ENCODE results near the gene FKBP6. TPM values are rescaled to one million over a fixed set of nuclear protein-coding genes. Genes with fewer than 3 reads are reported as not detected.

The FKBP6 gene
- total and polyA plus RNA-seq, 9 of the 15 experiments (the other 6 are each of a cell fraction or from before 2014, with no cell fraction given), result not detected

- no peak for TF ChIP-seq CLOCK (CRISPR knock-in tag; IDR thresholded peaks at IDR 0.05; ENCODE audit: borderline replicate concordance)
- no peak for TF ChIP-seq TAL1 (IDR thresholded peaks at IDR 0.05)
- peak; percentile 96 for TF ChIP-seq ETV1 (tag; conservative IDR thresholded peaks at IDR 0.05; ENCODE audit: low read depth)
- TF ChIP-seq ZNF232 (CRISPR knock-in tag; IDR thresholded peaks at IDR 0.05), result no peak
- TF ChIP-seq CEBPB (tag; IDR thresholded peaks at IDR 0.05), result peak; percentile 78
- no peak for TF ChIP-seq THRB (CRISPR knock-in tag; conservative IDR thresholded peaks at IDR 0.05)
- no peak for TF ChIP-seq ZNF274 (IDR thresholded peaks at IDR 0.05; ENCODE audit: borderline replicate concordance, low read depth, low read length)
- peak; percentile 70; the same call in 1 of the 2 replicates for TF ChIP-seq ZNF175 (CRISPR knock-in tag; IDR thresholded peaks at IDR 0.05; ENCODE audit: low read depth)
- TF ChIP-seq NBN (IDR thresholded peaks at IDR 0.05; ENCODE audit: low read depth), result no peak
- TF ChIP-seq TCF3 (CRISPR knock-in tag; IDR thresholded peaks at IDR 0.05), result peak; percentile 23; the same call in 1 of the 2 replicates
- 0 out of 2 replicates have a peak, but pooled peaks have one; percentile 68 for TF ChIP-seq ZNF449 (CRISPR knock-in tag; IDR thresholded peaks at IDR 0.05)
- TF ChIP-seq SMAD3 (CRISPR knock-in tag; conservative IDR thresholded peaks at IDR 0.05), result peak; percentile 66; the same call in 1 of the 2 replicates
- peak; percentile 81; the same call in 1 of the 2 replicates for TF ChIP-seq E2F1 (CRISPR knock-in tag; IDR thresholded peaks at IDR 0.05)
- peak; percentile 35 for TF ChIP-seq TBP (optimal IDR thresholded peaks at IDR 0.05; ENCODE audit: low read depth, low read length)
- TF ChIP-seq ELK3 (CRISPR knock-in tag; IDR thresholded peaks at IDR 0.05), result no peak
- TF ChIP-seq SAP30 (IDR thresholded peaks at IDR 0.05; ENCODE audit: borderline replicate concordance, insufficient read depth, low read depth, low read length, poor library complexity, severe bottlenecking), result peak; percentile 82
- TF ChIP-seq WHSC1 (IDR thresholded peaks at IDR 0.05; ENCODE audit: low read length), result no peak
- TF ChIP-seq SETDB1 (IDR thresholded peaks at IDR 0.05; ENCODE audit: low read length), result no peak
- TF ChIP-seq CBFA2T3 (IDR thresholded peaks at IDR 0.05), result no peak
These were observed 19.2 kb upstream of the FKBP6 start, which contains the start of gene NSUN5 (continued) for GRCh38 chr7:73308665-73309214.
